ENCODE data around the gene MVK.

Gene MVK

GRCh38 chr12:109549613-109550270 is 23.9 kb upstream of the MVK start:
- no peaks in the 10 kb centered on the region for H3K9me3 ChIP-seq (ENCODE audit: control insufficient read depth, low read depth, low read length)
- H3K36me3 ChIP-seq (ENCODE audit: control insufficient read depth, low read depth, low read length): no peaks in the 10 kb centered on the region
- no peaks in the 10 kb centered on the region for H3K27me3 ChIP-seq (ENCODE audit: control insufficient read depth, insufficient read depth, low read length)
- no peaks in the 10 kb centered on the region for H3K4me1 ChIP-seq (ENCODE audit: control insufficient read depth, low read depth, low read length)
- no peak overlapping the region for H3K27ac ChIP-seq (ENCODE audit: low read length)
- H3K4me3 ChIP-seq (ENCODE audit: low read length): no peak overlapping the region
- H3K9ac ChIP-seq (ENCODE audit: low read length): no peak overlapping the region

- no peak overlapping the region for H3K27ac ChIP-seq (ENCODE audit: low read length)
- no peaks in the 10 kb centered on the region for H3K27me3 ChIP-seq (ENCODE audit: control insufficient read depth, insufficient read depth, low read length)
- H3K9me3 ChIP-seq (ENCODE audit: control insufficient read depth, low read depth, low read length): no peaks in the 10 kb centered on the region
- no peak overlapping the region for H3K4me3 ChIP-seq (ENCODE audit: low read length)
- H3K4me1 ChIP-seq (ENCODE audit: control insufficient read depth, low read depth, low read length): no peaks in the 10 kb centered on the region
- no peaks in the 10 kb centered on the region for H3K36me3 ChIP-seq (ENCODE audit: control insufficient read depth, low read depth, low read length)
- no peak overlapping the region for H3K9ac ChIP-seq (ENCODE audit: low read length)
Observed at GRCh38 chr12:109550281-109550680, 23.3 kb upstream of the MVK start.

GRCh38 chr12:109551108-109551507 is 22.5 kb upstream of the MVK start:
- H3K36me3 ChIP-seq (ENCODE audit: control insufficient read depth, low read depth, low read length): no peaks in the 10 kb centered on the region
- H3K4me3 ChIP-seq (ENCODE audit: low read length): no peak overlapping the region
- no peaks in the 10 kb centered on the region for H3K4me1 ChIP-seq (ENCODE audit: control insufficient read depth, low read depth, low read length)
- no peaks in the 10 kb centered on the region for H3K9me3 ChIP-seq (ENCODE audit: control insufficient read depth, low read depth, low read length)
- H3K27me3 ChIP-seq (ENCODE audit: control insufficient read depth, insufficient read depth, low read length): no peaks in the 10 kb centered on the region
- H3K9ac ChIP-seq (ENCODE audit: low read length): no peak overlapping the region
- H3K27ac ChIP-seq (ENCODE audit: low read length): no peak overlapping the region

- no peak overlapping the region for H3K9ac ChIP-seq (ENCODE audit: low read length)
- H3K4me1 ChIP-seq (ENCODE audit: control insufficient read depth, low read depth, low read length): no peaks in the 10 kb centered on the region
- H3K36me3 ChIP-seq (ENCODE audit: control insufficient read depth, low read depth, low read length): no peaks in the 10 kb centered on the region
- H3K4me3 ChIP-seq (ENCODE audit: low read length): no peak overlapping the region
- no peaks in the 10 kb centered on the region for H3K27me3 ChIP-seq (ENCODE audit: control insufficient read depth, insufficient read depth, low read length)
- H3K27ac ChIP-seq (ENCODE audit: low read length): no peak overlapping the region
- H3K9me3 ChIP-seq (ENCODE audit: control insufficient read depth, low read depth, low read length): no peaks in the 10 kb centered on the region
Observed at GRCh38 chr12:109552971-109553370, 20.6 kb upstream of the MVK start.

GRCh38 chr12:109553483-109553882 is 20.1 kb upstream of the MVK start:
- H3K4me1 ChIP-seq (ENCODE audit: control insufficient read depth, low read depth, low read length): no peaks in the 10 kb centered on the region
- no peak overlapping the region for H3K9ac ChIP-seq (ENCODE audit: low read length)
- no peaks in the 10 kb centered on the region for H3K9me3 ChIP-seq (ENCODE audit: control insufficient read depth, low read depth, low read length)
- no peaks in the 10 kb centered on the region for H3K36me3 ChIP-seq (ENCODE audit: control insufficient read depth, low read depth, low read length)
- H3K27me3 ChIP-seq (ENCODE audit: control insufficient read depth, insufficient read depth, low read length): no peaks in the 10 kb centered on the region
- no peak overlapping the region for H3K27ac ChIP-seq (ENCODE audit: low read length)
- no peak overlapping the region for H3K4me3 ChIP-seq (ENCODE audit: low read length)

- no peaks in the 10 kb centered on the region for H3K4me1 ChIP-seq (ENCODE audit: control insufficient read depth, low read depth, low read length)
- H3K27me3 ChIP-seq (ENCODE audit: control insufficient read depth, insufficient read depth, low read length): no peaks in the 10 kb centered on the region
- H3K9ac ChIP-seq (ENCODE audit: low read length): no peak overlapping the region
- no peak overlapping the region for H3K4me3 ChIP-seq (ENCODE audit: low read length)
- no peaks in the 10 kb centered on the region for H3K36me3 ChIP-seq (ENCODE audit: control insufficient read depth, low read depth, low read length)
- H3K27ac ChIP-seq (ENCODE audit: low read length): no peak overlapping the region
- H3K9me3 ChIP-seq (ENCODE audit: control insufficient read depth, low read depth, low read length): no peaks in the 10 kb centered on the region
Observed at GRCh38 chr12:109553906-109554500, 19.6 kb upstream of the MVK start.

GRCh38 chr12:109554761-109555160 is 18.8 kb upstream of the MVK start:
- Histone ChIP-seq H3K9me3 (ENCODE audit: control insufficient read depth, low read depth, low read length) (no peaks in the 10 kb centered on the region), H3K27me3 (ENCODE audit: control insufficient read depth, insufficient read depth, low read length) (no peaks in the 10 kb centered on the region), H3K9ac (ENCODE audit: low read length) (no peak overlapping the region), H3K4me3 (ENCODE audit: low read length) (no peak overlapping the region), H3K36me3 (ENCODE audit: control insufficient read depth, low read depth, low read length) (no peaks in the 10 kb centered on the region), H3K27ac (ENCODE audit: low read length) (no peak overlapping the region), H3K4me1 (ENCODE audit: control insufficient read depth, low read depth, low read length) (no peaks in the 10 kb centered on the region)

- H3K36me3 ChIP-seq (ENCODE audit: control insufficient read depth, low read depth, low read length): no peaks in the 10 kb centered on the region
- no peak overlapping the region for H3K27ac ChIP-seq (ENCODE audit: low read length)
- H3K9me3 ChIP-seq (ENCODE audit: control insufficient read depth, low read depth, low read length): no peaks in the 10 kb centered on the region
- H3K27me3 ChIP-seq (ENCODE audit: control insufficient read depth, insufficient read depth, low read length): no peaks in the 10 kb centered on the region
- no peak overlapping the region for H3K4me3 ChIP-seq (ENCODE audit: low read length)
- H3K4me1 ChIP-seq (ENCODE audit: control insufficient read depth, low read depth, low read length): no peaks in the 10 kb centered on the region
- no peak overlapping the region for H3K9ac ChIP-seq (ENCODE audit: low read length)
Observed at GRCh38 chr12:109555431-109556315, 17.9 kb upstream of the MVK start.

- Histone ChIP-seq H3K9me3 (ENCODE audit: control insufficient read depth, low read depth, low read length) (no peaks in the 10 kb centered on the region), H3K27ac (ENCODE audit: low read length) (no peak overlapping the region), H3K9ac (ENCODE audit: low read length) (no peak overlapping the region), H3K4me1 (ENCODE audit: control insufficient read depth, low read depth, low read length) (no peaks in the 10 kb centered on the region), H3K36me3 (ENCODE audit: control insufficient read depth, low read depth, low read length) (no peaks in the 10 kb centered on the region), H3K4me3 (ENCODE audit: low read length) (no peak overlapping the region), H3K27me3 (ENCODE audit: control insufficient read depth, insufficient read depth, low read length) (no peaks in the 10 kb centered on the region)
Observed at GRCh38 chr12:109557200-109557599, 16.4 kb upstream of the MVK start.

- Histone ChIP-seq H3K27me3 (ENCODE audit: control insufficient read depth, insufficient read depth, low read length) (no peaks in the 10 kb centered on the region), H3K4me1 (ENCODE audit: control insufficient read depth, low read depth, low read length) (no peaks in the 10 kb centered on the region), H3K9me3 (ENCODE audit: control insufficient read depth, low read depth, low read length) (no peaks in the 10 kb centered on the region), H3K9ac (ENCODE audit: low read length) (no peak overlapping the region), H3K27ac (ENCODE audit: low read length) (no peak overlapping the region), H3K4me3 (ENCODE audit: low read length) (no peak overlapping the region), H3K36me3 (ENCODE audit: control insufficient read depth, low read depth, low read length) (no peaks in the 10 kb centered on the region)
Observed at GRCh38 chr12:109557805-109558204, 15.8 kb upstream of the MVK start.

- Histone ChIP-seq H3K4me1 (ENCODE audit: control insufficient read depth, low read depth, low read length) (no peaks in the 10 kb centered on the region), H3K9me3 (ENCODE audit: control insufficient read depth, low read depth, low read length) (no peaks in the 10 kb centered on the region), H3K4me3 (ENCODE audit: low read length) (no peak overlapping the region), H3K27ac (ENCODE audit: low read length) (no peak overlapping the region), H3K36me3 (ENCODE audit: control insufficient read depth, low read depth, low read length) (no peaks in the 10 kb centered on the region), H3K9ac (ENCODE audit: low read length) (no peak overlapping the region), H3K27me3 (ENCODE audit: control insufficient read depth, insufficient read depth, low read length) (no peaks in the 10 kb centered on the region)
Observed at GRCh38 chr12:109558374-109559199, 15.0 kb upstream of the MVK start.

Data from iPS-18a (cell line).